Transverse colon (tissue), 3 donors: ENCODE measurements around the gene SYNJ2BP.
"Not testable (repeated sequence)": the region's sequence is repeated elsewhere in the genome, so short reads cannot be mapped to it uniquely, and the experiment has no call there.

Source experiments
- CTCF ChIP-seq, 5 experiments: fragments of 200-600 bp in 3 of 5; fragments of 450-650 bp in 2 of 5; sonication (generic) in 3 of 5; IDR thresholded peaks; 1 replicate in 2 of 5; 2 replicates in 3 of 5; pipeline ENCODE4 v1.5.1; 2016 to 2017; ENCODE audit warnings: antibody characterized with exemption in 5 of 5, inconsistent platforms in 3 of 5, mild to moderate bottlenecking in 2 of 5, moderate library complexity in 1 of 5
- POLR2A ChIP-seq: fragments of 450-650 bp; IDR thresholded peaks from one replicate; pipeline ENCODE4 v1.6.1; 2016; ENCODE audit warnings: antibody characterized with exemption, mild to moderate bottlenecking, moderate library complexity

- not testable (repeated sequence) for TF ChIP-seq POLR2A; CTCF (IDR thresholded peaks at IDR 0.05)
Measured at GRCh38 chr14:70403335-70403734, 13.6 kb downstream of the SYNJ2BP start.
